Suppressor macrophage treated with lipopolysaccharide for 4 hours (primary cell): ENCODE measurements around the gene CFH.
"Not testable (repeated sequence)": the region's sequence is repeated elsewhere in the genome, so short reads cannot be mapped to it uniquely, and the experiment has no call there.

Source experiments
- DNase-seq: peaks from one replicate; pipeline ENCODE4 v3.0.0-alpha.2; 2020

Gene CFH

DNA sequence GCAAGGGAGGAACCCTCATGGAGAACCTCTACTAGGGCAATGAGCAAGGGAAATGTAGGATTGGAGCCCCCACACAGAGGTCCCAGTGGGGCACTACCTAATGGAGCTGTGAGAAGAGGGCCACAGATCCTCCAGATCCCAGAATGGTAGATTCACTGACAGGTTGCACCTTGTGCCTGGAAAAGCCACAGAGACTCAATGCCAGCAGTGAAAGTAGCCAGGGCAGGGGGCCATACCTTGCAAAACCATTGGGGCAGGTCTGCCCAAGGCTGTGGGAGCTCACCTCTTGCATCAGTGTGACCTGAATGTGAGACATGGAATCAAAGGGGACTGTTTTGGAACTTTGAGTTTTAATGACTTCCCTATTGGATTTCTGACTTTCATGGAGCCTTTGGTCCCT lies 17.9 kb downstream of the CFH start:
- DNase-seq = no peak

DNA sequence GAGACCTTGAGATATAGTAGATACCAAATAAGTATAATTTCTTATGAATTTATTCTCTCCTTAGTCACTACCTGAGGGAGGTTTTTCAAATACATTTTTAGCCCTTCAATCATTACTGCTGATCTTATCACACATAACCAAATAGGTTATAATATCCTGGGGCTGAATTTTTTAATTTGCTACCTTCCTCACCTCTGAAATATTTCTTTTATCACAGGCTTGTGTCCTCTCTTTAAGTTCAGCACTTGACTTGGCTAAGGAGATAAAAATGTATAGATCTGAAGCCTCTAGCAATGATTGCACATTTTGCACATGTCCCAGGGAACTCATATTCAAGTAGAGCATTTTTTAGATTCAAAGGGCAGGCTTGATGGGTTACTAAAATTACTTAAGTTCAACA lies 23.1 kb downstream of the CFH start:
- DNase-seq = no peak

- DNase-seq = no peak
These were observed 26.1 kb downstream of the CFH start for GRCh38 chr1:196677781-196678509.

- no peak for DNase-seq
These were observed 26.7 kb downstream of the CFH start for GRCh38 chr1:196678510-196678884.

DNA sequence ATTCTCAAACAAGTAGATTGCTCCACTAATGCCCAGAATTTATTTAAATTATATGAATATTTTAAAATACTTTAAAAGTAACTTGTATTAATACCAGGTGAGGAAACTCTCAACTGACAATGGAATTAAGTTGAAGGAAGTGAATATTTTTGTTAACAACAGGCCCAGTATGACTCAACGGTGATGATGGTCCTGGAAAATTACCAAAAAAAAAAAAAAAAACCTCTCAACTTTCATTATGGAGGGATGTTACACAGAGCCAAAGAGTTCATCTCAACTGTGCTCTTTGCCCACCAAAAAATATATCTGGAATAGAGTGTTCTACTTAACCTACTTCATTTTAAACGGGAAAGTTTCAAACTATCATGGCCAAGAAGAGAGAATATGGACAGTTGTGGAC lies 28.3 kb downstream of the CFH start:
- DNase-seq = no peak

GRCh38 chr1:196684476-196684875 lies 32.6 kb downstream of the CFH start:
- DNase-seq = peak; percentile 61

DNA sequence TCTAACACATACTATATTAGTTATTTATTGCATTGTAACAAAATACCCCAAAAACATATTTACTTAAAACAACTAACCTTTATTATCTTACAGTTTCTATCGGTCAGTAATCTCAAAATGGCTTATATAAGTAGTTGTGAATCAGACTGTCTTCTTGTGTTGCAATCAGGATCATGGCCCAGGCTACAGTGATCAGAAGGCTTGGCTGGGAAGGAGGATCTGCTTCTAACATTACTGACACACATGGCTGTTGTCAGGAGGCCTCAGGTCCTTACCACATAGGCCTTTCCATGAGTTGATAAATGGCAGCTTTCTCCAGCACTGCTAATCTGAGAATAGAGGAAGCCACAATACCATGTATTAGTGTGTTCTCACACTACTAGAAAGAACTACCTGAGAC lies 33.7 kb downstream of the CFH start:
- DNase-seq = no peak

DNA sequence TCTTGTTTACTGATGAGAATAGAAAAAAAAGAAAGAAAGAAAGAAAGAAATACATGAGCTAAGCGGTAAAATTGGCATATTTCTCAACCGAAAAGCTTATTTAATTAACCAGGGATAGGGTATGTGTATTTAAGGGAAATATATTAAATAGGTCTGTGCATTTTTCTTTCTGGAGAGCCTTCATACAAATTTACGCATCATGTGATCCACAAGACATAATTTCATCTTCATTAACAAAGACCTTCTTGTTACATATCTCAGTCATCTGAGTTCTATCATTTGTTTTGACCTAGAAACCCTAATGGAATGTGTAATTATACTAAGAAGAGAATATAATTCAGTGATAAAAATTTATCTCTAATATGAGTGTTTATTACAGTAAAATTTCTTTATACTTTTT lies 37.2 kb downstream of the CFH start:
- no peak for DNase-seq

GRCh38 chr1:196690582-196690981 lies 38.7 kb downstream of the CFH start:
- no peak for DNase-seq

DNA sequence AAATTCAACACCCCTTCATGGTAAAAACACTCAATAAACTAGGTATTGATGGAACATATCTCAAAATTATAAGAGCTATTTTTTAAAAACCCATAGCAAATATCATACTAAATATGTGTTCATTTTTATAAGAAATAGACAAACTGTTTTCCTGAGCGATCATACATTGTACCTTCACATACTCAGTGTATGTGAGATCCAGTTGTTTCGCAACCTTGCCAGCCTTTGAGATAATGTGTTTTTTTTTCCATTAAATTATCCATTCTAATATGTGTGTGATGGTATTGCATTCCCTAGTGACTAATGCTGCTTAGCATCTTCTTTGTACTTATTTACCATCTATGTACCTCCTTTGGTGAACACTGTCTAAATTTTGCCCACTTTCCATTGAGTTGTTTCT lies 47.1 kb downstream of the CFH start:
- DNase-seq = no peak

DNA sequence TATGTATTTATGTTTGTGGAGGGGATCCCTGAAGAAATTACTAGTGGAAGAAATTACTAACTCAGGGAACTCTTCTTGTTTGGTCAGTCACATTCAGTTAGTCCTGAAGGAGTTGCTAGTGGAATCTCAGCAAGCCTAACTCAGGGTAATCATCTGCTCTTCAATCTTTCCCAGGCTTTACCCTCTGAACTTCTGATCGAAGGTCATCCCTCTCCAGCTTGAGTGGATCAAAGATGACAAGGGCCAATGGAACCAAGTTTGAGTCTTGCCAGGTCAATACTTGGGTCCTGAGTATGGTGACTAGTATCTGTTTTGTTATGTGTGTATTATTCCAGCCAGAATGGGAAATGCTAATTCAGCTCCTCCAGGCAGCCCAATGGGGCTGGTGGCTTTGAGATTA lies 49.3 kb downstream of the CFH start:
- no peak for DNase-seq

DNA sequence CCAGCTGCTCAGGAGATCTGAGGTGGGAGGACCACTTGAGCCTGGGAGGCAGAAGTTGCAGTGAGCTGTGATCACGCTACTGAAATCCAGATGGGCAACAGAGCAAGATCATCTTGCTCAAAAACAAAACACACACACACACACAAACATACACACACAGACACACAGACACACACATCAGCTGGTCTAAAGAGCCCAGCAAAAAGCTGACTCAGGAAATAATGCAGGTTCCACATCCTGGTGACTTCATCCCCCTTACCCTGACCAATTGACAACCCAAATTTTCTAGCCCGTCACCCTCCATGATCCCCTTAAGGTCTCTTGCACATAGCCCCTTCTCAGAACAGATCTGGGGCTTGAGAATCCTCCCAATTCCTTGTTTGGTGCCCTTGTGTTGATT lies 58.0 kb downstream of the CFH start:
- DNase-seq = not testable (repeated sequence)

GRCh38 chr1:196717868-196718267 lies 66.0 kb downstream of the CFH start:
- DNase-seq = no peak

- DNase-seq = peak; percentile 32
These were observed 71.7 kb downstream of the CFH start for GRCh38 chr1:196723325-196724185.

DNA sequence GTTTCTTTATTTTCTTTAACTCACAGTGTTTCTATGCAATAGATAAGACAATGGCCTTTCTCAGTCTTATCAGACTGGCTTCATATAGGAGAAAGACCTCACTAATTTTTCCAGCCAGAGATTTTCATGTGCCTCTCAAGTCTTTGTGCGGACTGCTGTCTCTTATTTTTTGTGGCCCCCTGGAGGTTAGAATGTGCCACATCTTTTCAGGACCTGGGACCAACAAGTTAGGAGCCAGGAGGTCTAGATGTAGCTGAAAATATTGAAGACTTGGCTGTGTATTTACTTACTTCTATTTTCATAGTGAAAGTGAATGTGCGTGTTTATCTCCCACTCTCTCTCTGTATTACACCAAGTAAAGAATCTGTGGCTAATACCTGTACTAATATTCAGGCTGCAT lies 80.7 kb downstream of the CFH start:
- DNase-seq = no peak

GRCh38 chr1:196733091-196733970 lies 81.5 kb downstream of the CFH start:
- no peak for DNase-seq

GRCh38 chr1:196734006-196734405 lies 82.2 kb downstream of the CFH start:
- DNase-seq = no peak

DNA sequence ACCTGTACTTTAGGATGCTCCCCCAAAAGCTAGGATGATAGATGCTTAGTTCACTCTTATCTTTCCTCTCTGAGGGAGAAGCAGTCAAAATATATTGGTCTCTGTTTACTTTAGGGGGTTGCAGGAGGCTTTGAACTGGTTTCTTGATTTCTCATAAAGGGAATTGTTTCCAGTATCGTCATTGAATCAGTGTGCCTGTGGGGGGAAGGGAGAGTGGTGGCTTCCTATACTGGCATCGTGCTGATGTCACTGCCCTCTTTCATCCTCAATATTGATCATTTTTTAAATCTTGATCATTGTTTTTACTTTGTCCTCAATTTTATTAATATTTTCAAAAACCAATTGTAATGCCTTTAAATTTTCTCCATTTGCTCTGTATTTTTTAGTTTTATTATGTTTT lies 82.6 kb downstream of the CFH start:
- no peak for DNase-seq

GRCh38 chr1:196738730-196739129 lies 86.9 kb downstream of the CFH start:
- DNase-seq = no peak

DNA sequence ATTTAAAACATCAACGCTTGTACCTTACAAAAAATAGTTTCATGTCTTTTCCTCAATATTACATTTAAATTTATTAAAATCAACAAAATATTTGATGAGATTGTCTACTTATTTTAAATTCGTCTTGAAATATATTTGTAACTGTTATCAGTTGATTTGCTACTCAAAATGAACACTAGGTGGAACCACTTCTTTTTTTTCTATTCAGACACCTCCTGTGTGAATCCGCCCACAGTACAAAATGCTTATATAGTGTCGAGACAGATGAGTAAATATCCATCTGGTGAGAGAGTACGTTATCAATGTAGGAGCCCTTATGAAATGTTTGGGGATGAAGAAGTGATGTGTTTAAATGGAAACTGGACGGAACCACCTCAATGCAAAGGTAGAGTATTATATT lies 91.4 kb downstream of the CFH start:
- DNase-seq = peak; percentile 6

- DNase-seq = not testable (repeated sequence)
These were observed 113.3 kb downstream of the CFH start for GRCh38 chr1:196765019-196765740.

GRCh38 chr1:196769823-196770222 lies 118.0 kb downstream of the CFH start:
- not testable (repeated sequence) for DNase-seq

DNA sequence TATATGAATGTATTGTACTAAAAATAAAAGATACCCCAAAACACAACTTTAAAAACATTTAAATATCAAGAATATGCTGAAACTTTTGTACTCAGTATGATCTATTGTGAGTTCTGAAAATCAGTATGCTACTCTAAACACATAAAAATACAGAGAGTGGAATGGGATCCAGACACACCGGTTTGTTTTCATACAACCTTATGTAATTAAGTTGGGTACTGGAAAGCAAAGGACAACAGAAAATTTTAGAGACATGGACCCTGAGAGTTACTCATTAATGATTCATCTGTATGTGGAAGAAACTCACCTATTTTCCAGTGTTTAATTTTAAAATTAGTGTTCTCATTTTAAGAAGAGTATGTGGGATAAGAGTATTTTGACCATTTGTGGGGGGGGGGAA lies 121.9 kb downstream of the CFH start:
- DNase-seq = no peak
